ENCODE results near the gene PRRX2.
A peak's percentile ranks its signal among the peaks of the same experiment; 100 is the strongest.
"Not testable (repeated sequence)": the region's sequence is repeated elsewhere in the genome, so short reads cannot be mapped to it uniquely, and the experiment has no call there.

Gene PRRX2

GRCh38 chr9:129748249-129748648 lies 82.8 kb downstream of the PRRX2 start:
- no peak overlapping the region for H3K18ac ChIP-seq (ENCODE audit: low read length)
- no peak overlapping the region for H3K56ac ChIP-seq (ENCODE audit: low read length)
- no CpG with 5 or more reads among the region's 5 CpGs for WGBS (ENCODE audit: extremely low coverage, insufficient coverage, low lambda C conversion rate)
- H4K5ac ChIP-seq (ENCODE audit: low read length) = no peak overlapping the region
- peaks cover 2% of the 10 kb centered on the region for H3K4me1 ChIP-seq (ENCODE audit: control insufficient read depth, low read depth, low read length)
- no peaks in the 10 kb centered on the region for H3K27me3 ChIP-seq (ENCODE audit: insufficient read depth, low read length, poor library complexity)
- no peak overlapping the region for H3K27ac ChIP-seq (ENCODE audit: low read depth, low read length)
- no peaks in the 10 kb centered on the region for H3K36me3 ChIP-seq (ENCODE audit: control insufficient read depth, insufficient read depth, low read length)
- H3K4ac ChIP-seq (ENCODE audit: low read depth, low read length) = no peak overlapping the region
- no peaks in the 10 kb centered on the region for H3K79me1 ChIP-seq (ENCODE audit: low read length)
- no peak overlapping the region for H4K8ac ChIP-seq (ENCODE audit: low read depth, low read length)
- no peak overlapping the region for H3K4me3 ChIP-seq (ENCODE audit: low read length)
- H3K23ac ChIP-seq (ENCODE audit: low read length) = no peak overlapping the region
- no peak overlapping the region for H3K4me2 ChIP-seq (ENCODE audit: low read length)
- H2AK5ac ChIP-seq (ENCODE audit: low read length) = no peak overlapping the region
- H2BK15ac ChIP-seq (replicated peaks; ENCODE audit: low read depth) = no peak overlapping the region
- H2BK120ac ChIP-seq (ENCODE audit: low read depth, low read length) = no peak overlapping the region
- DNase-seq = no peak
- no peak overlapping the region for H2BK5ac ChIP-seq (ENCODE audit: low read length)
- H3K79me2 ChIP-seq (ENCODE audit: control insufficient read depth, insufficient read depth, low read length) = no peaks in the 10 kb centered on the region
- no peak overlapping the region for H3K9ac ChIP-seq (ENCODE audit: low read length)

DNA sequence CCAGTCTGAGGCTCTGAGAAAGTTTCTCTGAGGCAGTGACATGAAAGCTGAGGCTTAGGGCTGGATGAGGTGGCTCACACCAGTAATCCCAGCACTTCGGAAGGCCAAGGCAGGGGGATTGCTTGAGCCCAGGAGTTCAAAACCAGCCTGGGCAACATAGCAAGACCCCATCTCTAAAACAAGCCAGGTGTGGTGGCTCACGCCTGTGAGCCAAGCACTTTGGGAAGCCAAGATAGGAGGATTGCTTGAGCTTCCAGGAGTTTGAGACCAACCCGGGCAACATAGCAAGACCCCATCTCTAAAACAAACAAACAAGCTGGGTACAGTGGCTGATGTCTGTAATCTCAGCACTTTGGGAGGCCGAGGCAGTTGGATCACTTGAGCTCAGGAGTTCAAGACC lies 83.6 kb downstream of the PRRX2 start:
- H3K18ac ChIP-seq (ENCODE audit: low read length); H3K27me3 ChIP-seq (ENCODE audit: insufficient read depth, low read length, poor library complexity); H3K56ac ChIP-seq (ENCODE audit: low read length); H4K5ac ChIP-seq (ENCODE audit: low read length); H3K4me3 ChIP-seq (ENCODE audit: low read length); H3K4me2 ChIP-seq (ENCODE audit: low read length); H3K27ac ChIP-seq (ENCODE audit: low read depth, low read length); H3K36me3 ChIP-seq (ENCODE audit: control insufficient read depth, insufficient read depth, low read length); H2BK15ac ChIP-seq (replicated peaks; ENCODE audit: low read depth); H2AK5ac ChIP-seq (ENCODE audit: low read length); H3K79me1 ChIP-seq (ENCODE audit: low read length); H3K9ac ChIP-seq (ENCODE audit: low read length); H4K8ac ChIP-seq (ENCODE audit: low read depth, low read length); H3K4ac ChIP-seq (ENCODE audit: low read depth, low read length); H3K4me1 ChIP-seq (ENCODE audit: control insufficient read depth, low read depth, low read length); H3K23ac ChIP-seq (ENCODE audit: low read length); H3K79me2 ChIP-seq (ENCODE audit: control insufficient read depth, insufficient read depth, low read length); H2BK120ac ChIP-seq (ENCODE audit: low read depth, low read length); H2BK5ac ChIP-seq (ENCODE audit: low read length); DNase-seq: not testable (repeated sequence)
- no CpG with 5 or more reads among the region's 4 CpGs for WGBS (ENCODE audit: extremely low coverage, insufficient coverage, low lambda C conversion rate)

GRCh38 chr9:129749575-129749974 lies 84.1 kb downstream of the PRRX2 start:
- H3K4me3 ChIP-seq (ENCODE audit: low read length) = no peak overlapping the region
- no peak overlapping the region for H4K5ac ChIP-seq (ENCODE audit: low read length)
- H2AK5ac ChIP-seq (ENCODE audit: low read length) = no peak overlapping the region
- no peak for DNase-seq
- no peak overlapping the region for H3K27ac ChIP-seq (ENCODE audit: low read depth, low read length)
- no peaks in the 10 kb centered on the region for H3K79me2 ChIP-seq (ENCODE audit: control insufficient read depth, insufficient read depth, low read length)
- H3K56ac ChIP-seq (ENCODE audit: low read length) = no peak overlapping the region
- no peak overlapping the region for H3K4me2 ChIP-seq (ENCODE audit: low read length)
- H3K18ac ChIP-seq (ENCODE audit: low read length) = no peak overlapping the region
- no peak overlapping the region for H3K4ac ChIP-seq (ENCODE audit: low read depth, low read length)
- H3K27me3 ChIP-seq (ENCODE audit: insufficient read depth, low read length, poor library complexity) = no peaks in the 10 kb centered on the region
- H3K36me3 ChIP-seq (ENCODE audit: control insufficient read depth, insufficient read depth, low read length) = no peaks in the 10 kb centered on the region
- no peak overlapping the region for H3K23ac ChIP-seq (ENCODE audit: low read length)
- no peak overlapping the region for H3K9ac ChIP-seq (ENCODE audit: low read length)
- no peaks in the 10 kb centered on the region for H3K79me1 ChIP-seq (ENCODE audit: low read length)
- no peak overlapping the region for H2BK15ac ChIP-seq (replicated peaks; ENCODE audit: low read depth)
- no peak overlapping the region for H4K8ac ChIP-seq (ENCODE audit: low read depth, low read length)
- H2BK120ac ChIP-seq (ENCODE audit: low read depth, low read length) = no peak overlapping the region
- WGBS (ENCODE audit: extremely low coverage, insufficient coverage, low lambda C conversion rate) = no CpG with 5 or more reads among the region's 6 CpGs
- H2BK5ac ChIP-seq (ENCODE audit: low read length) = no peak overlapping the region
- peaks cover 2% of the 10 kb centered on the region for H3K4me1 ChIP-seq (ENCODE audit: control insufficient read depth, low read depth, low read length)

- H2BK15ac ChIP-seq (replicated peaks; ENCODE audit: low read depth) = no peak overlapping the region
- no peak overlapping the region for H3K9ac ChIP-seq (ENCODE audit: low read length)
- no peak overlapping the region for H3K56ac ChIP-seq (ENCODE audit: low read length)
- no peak overlapping the region for H4K5ac ChIP-seq (ENCODE audit: low read length)
- no peak overlapping the region for H2BK5ac ChIP-seq (ENCODE audit: low read length)
- H3K27me3 ChIP-seq (ENCODE audit: insufficient read depth, low read length, poor library complexity) = no peaks in the 10 kb centered on the region
- no peak overlapping the region for H3K18ac ChIP-seq (ENCODE audit: low read length)
- no peaks in the 10 kb centered on the region for H3K36me3 ChIP-seq (ENCODE audit: control insufficient read depth, insufficient read depth, low read length)
- no peak overlapping the region for H3K4me2 ChIP-seq (ENCODE audit: low read length)
- H3K4me3 ChIP-seq (ENCODE audit: low read length) = no peak overlapping the region
- no peak overlapping the region for H3K27ac ChIP-seq (ENCODE audit: low read depth, low read length)
- H2BK120ac ChIP-seq (ENCODE audit: low read depth, low read length) = no peak overlapping the region
- no peak overlapping the region for H4K8ac ChIP-seq (ENCODE audit: low read depth, low read length)
- H3K23ac ChIP-seq (ENCODE audit: low read length) = no peak overlapping the region
- no peaks in the 10 kb centered on the region for H3K79me2 ChIP-seq (ENCODE audit: control insufficient read depth, insufficient read depth, low read length)
- no peak overlapping the region for H3K4ac ChIP-seq (ENCODE audit: low read depth, low read length)
- H3K4me1 ChIP-seq (ENCODE audit: control insufficient read depth, low read depth, low read length) = peaks cover 2% of the 10 kb centered on the region
- no peak overlapping the region for H2AK5ac ChIP-seq (ENCODE audit: low read length)
- DNase-seq = peak; percentile 91
- no CpG with 5 or more reads among the region's 9 CpGs for WGBS (ENCODE audit: extremely low coverage, insufficient coverage, low lambda C conversion rate)
- H3K79me1 ChIP-seq (ENCODE audit: low read length) = no peaks in the 10 kb centered on the region
These were observed 84.7 kb downstream of the PRRX2 start for GRCh38 chr9:129750013-129750638.

DNA sequence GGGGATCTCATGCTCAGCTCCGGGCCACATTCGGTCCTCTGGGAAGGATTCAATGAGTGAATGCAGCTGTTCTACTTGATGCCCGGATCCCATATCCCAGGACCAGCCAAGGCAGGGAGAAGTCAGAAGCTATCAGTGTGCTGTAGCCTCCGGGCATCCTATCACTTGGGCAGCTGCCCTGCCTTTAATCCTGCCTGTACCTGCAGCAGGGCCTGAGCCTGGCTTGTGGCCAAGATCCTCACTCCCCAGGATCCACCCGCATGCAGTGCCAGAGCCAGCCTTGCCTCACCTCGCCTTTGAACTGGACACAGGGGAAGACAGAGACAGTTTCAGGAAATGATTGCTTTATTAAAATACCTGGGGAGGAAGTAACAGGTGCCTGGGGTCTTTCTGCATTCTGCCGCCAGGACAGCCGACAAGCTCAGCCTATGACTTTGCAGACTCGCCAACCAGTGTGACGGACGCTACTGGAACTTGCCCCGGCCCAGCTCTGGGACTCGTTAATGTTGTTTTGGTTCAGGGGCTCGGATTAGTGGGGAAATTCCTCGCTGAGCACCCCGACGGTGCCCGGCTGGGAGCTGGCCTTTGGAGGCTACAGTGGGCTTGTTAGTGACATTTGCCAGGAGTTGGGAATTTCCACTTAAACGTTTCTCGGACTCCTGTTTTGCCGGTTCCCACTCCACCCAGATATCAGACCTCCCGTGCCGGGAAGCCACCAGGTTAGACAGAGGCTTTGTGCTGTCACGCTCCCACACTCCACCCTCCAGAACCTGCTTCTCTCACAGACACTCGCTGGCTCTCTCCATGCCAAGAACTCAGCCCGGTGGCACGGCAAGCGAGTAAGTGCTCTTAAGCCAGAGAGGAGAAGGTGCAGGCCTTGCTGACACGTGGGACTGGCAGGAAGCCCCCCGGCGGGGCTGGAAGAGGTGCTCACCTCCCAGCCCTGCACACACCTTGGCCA lies 86.7 kb downstream of the PRRX2 start:
- no peak for DNase-seq
- Histone ChIP-seq H2BK15ac (replicated peaks; ENCODE audit: low read depth) (no peak overlapping the region), H3K23ac (ENCODE audit: low read length) (no peak overlapping the region), H3K4ac (ENCODE audit: low read depth, low read length) (no peak overlapping the region), H3K4me2 (ENCODE audit: low read length) (no peak overlapping the region), H3K56ac (ENCODE audit: low read length) (no peak overlapping the region), H2BK120ac (ENCODE audit: low read depth, low read length) (no peak overlapping the region), H3K9ac (ENCODE audit: low read length) (peak overlapping the region; percentile 34), H3K79me2 (ENCODE audit: control insufficient read depth, insufficient read depth, low read length) (no peaks in the 10 kb centered on the region), H3K27me3 (ENCODE audit: insufficient read depth, low read length, poor library complexity) (no peaks in the 10 kb centered on the region), H4K8ac (ENCODE audit: low read depth, low read length) (no peak overlapping the region), H3K18ac (ENCODE audit: low read length) (no peak overlapping the region), H4K5ac (ENCODE audit: low read length) (no peak overlapping the region), H3K79me1 (ENCODE audit: low read length) (no peaks in the 10 kb centered on the region), H3K4me3 (ENCODE audit: low read length) (no peak overlapping the region), H2BK5ac (ENCODE audit: low read length) (no peak overlapping the region), H3K4me1 (ENCODE audit: control insufficient read depth, low read depth, low read length) (peaks cover 2% of the 10 kb centered on the region), H2AK5ac (ENCODE audit: low read length) (no peak overlapping the region), H3K27ac (ENCODE audit: low read depth, low read length) (no peak overlapping the region), H3K36me3 (ENCODE audit: control insufficient read depth, insufficient read depth, low read length) (no peaks in the 10 kb centered on the region)
- no CpG with 5 or more reads among the region's 31 CpGs for WGBS (ENCODE audit: extremely low coverage, insufficient coverage, low lambda C conversion rate)

Measured in mesendoderm (in vitro differentiated cells).